HepG2 (cell line): ENCODE results near the gene GNB1. TPM values are rescaled to one million over a fixed set of nuclear protein-coding genes. Genes with fewer than 3 reads are reported as not detected.
A peak's percentile ranks its signal among the peaks of the same experiment; 100 is the strongest.

ENCODE experiments used
- DNMT1 ChIP-seq: sonication (generic); formaldehyde crosslinking; IDR thresholded peaks from 2 replicates; pipeline ENCODE4 v1.5.1; 2020; ENCODE audit warnings: mild to moderate bottlenecking, missing genetic modification reagents
- DRAP1 ChIP-seq: IDR thresholded peaks from 2 replicates; pipeline ENCODE4 v1.6.1; 2016; ENCODE audit warnings: missing genetic modification reagents, missing compliant biosample characterization
- ELF4 ChIP-seq: sonication (generic); formaldehyde crosslinking; IDR thresholded peaks from 2 replicates; pipeline ENCODE4 v1.5.0; 2020; ENCODE audit warnings: missing genetic modification reagents, mild to moderate bottlenecking, moderate library complexity, borderline replicate concordance
- ETV5 ChIP-seq: IDR thresholded peaks from 2 replicates; pipeline ENCODE4 v1.6.1; 2018; ENCODE audit warnings: missing biosample characterization, missing genetic modification reagents, inconsistent platforms, borderline replicate concordance
- FOXP1 ChIP-seq, 2 experiments: fragments of 450-650 bp in 1 of 2; IDR thresholded peaks; 2 replicates each; pipeline ENCODE4 v1.6.1; 2017 to 2018; ENCODE audit warnings: antibody characterized with exemption in 1 of 2
- GABPB1 ChIP-seq: IDR thresholded peaks from 2 replicates; pipeline ENCODE4 v1.6.1; 2016; ENCODE audit warnings: mild to moderate bottlenecking, missing genetic modification reagents, moderate library complexity, missing compliant biosample characterization
- HINFP ChIP-seq: sonication (generic); formaldehyde crosslinking; IDR thresholded peaks from 2 replicates; pipeline ENCODE4 v1.4.0; 2020; ENCODE audit warnings: low read depth, mild to moderate bottlenecking, missing genetic modification reagents
- IKZF4 ChIP-seq: sonication (generic); formaldehyde crosslinking; IDR thresholded peaks from 2 replicates; pipeline ENCODE4 v1.5.1; 2020; ENCODE audit warnings: borderline replicate concordance, mild to moderate bottlenecking, low read depth, missing genetic modification reagents; ENCODE audit errors: not compliant biosample characterization
- MAFF ChIP-seq: IDR thresholded peaks from 2 replicates; pipeline ENCODE4 v1.6.1; 2011; ENCODE audit warnings: low read depth, low read length, improper control_type of control experiment
- MTA3 ChIP-seq: sonication (generic); formaldehyde crosslinking; IDR thresholded peaks from 2 replicates; pipeline ENCODE4 v1.4.0; 2020; ENCODE audit warnings: missing genetic modification reagents
- PAX8 ChIP-seq: sonication (generic); formaldehyde crosslinking; IDR thresholded peaks from 2 replicates; pipeline ENCODE4 v1.8.0; 2022; ENCODE audit warnings: mild to moderate bottlenecking, missing genetic modification reagents, borderline replicate concordance
- TBX3 ChIP-seq: fragments of 450-650 bp; IDR thresholded peaks from 2 replicates; pipeline ENCODE4 v1.6.1; 2017; ENCODE audit warnings: antibody characterized with exemption, mild to moderate bottlenecking, inconsistent platforms, borderline replicate concordance
- TCF7 ChIP-seq: sonication (generic); IDR thresholded peaks from 2 replicates; pipeline ENCODE4 v1.6.1; 2016; ENCODE audit warnings: antibody characterized with exemption, low read depth
- ZBTB2 ChIP-seq: sonication (generic); formaldehyde crosslinking; IDR thresholded peaks from 2 replicates; pipeline ENCODE4 v1.8.0; 2022; ENCODE audit warnings: low read depth, missing genetic modification reagents
- ZNF292 ChIP-seq: sonication (generic); formaldehyde crosslinking; IDR thresholded peaks from 2 replicates; pipeline ENCODE4 v1.8.1; 2022; ENCODE audit warnings: mild to moderate bottlenecking, low read depth, missing genetic modification reagents, borderline replicate concordance
- ZNF576 ChIP-seq: sonication (generic); formaldehyde crosslinking; IDR thresholded peaks from 2 replicates; pipeline ENCODE4 v1.4.0; 2020; ENCODE audit warnings: mild to moderate bottlenecking, missing genetic modification reagents
- ZNF589 ChIP-seq: sonication (generic); formaldehyde crosslinking; conservative IDR thresholded peaks from 2 replicates; pipeline ENCODE4 v1.8.0; 2022; ENCODE audit warnings: mild to moderate bottlenecking, moderate library complexity, missing genetic modification reagents
- ZSCAN21 ChIP-seq: sonication (generic); formaldehyde crosslinking; IDR thresholded peaks from 2 replicates; pipeline ENCODE4 v1.8.0; 2022; ENCODE audit warnings: mild to moderate bottlenecking, missing genetic modification reagents, moderate library complexity, borderline replicate concordance
- ZZZ3 ChIP-seq: sonication (generic); formaldehyde crosslinking; IDR thresholded peaks from 2 replicates; pipeline ENCODE4 v1.4.0; 2020; ENCODE audit warnings: missing genetic modification reagents, mild to moderate bottlenecking, borderline replicate concordance
- polyA plus RNA-seq, 8 experiments: library from polyadenylated mRNA; depleted of rRNA in 3 of 8; stranded (reverse) in 7 of 8; unstranded in 1 of 8; fragments of >200 nt; fragmentation: Illumina TruSeq in 4 of 8; extraction: Trizol in 4 of 8; gene quantifications; 2 replicates each; pipeline versions ENCODE4 v1.2.1 to v1.2.3, GENCODE V29; 2011 to 2016; ENCODE audit warnings: low read depth in 4 of 8, missing spikeins in 1 of 8, mixed read lengths in 1 of 8; ENCODE audit not compliant: insufficient read depth in 1 of 8
- total RNA-seq, 5 experiments: library from RNA; depleted of rRNA; stranded (reverse); fragments of >200 nt; fragmentation: Illumina TruSeq; extraction: Trizol; gene quantifications; 2 replicates each; pipeline ENCODE4 v1.2.3, GENCODE V29; 2016; ENCODE audit warnings: low read depth in 1 of 5

GNB1 gene
- total and polyA plus RNA-seq, 2 of the 13 experiments (the other 11 are each of a cell fraction or from before 2014, with no cell fraction given): 66.2 to 327 TPM

GRCh38 chr1:1906185-1907097, 15.6 kb upstream of the GNB1 start (continued):
- no peak for TF ChIP-seq ZNF589 (CRISPR knock-in tag)
- no peak for TF ChIP-seq MAFF
- TF ChIP-seq ZZZ3 (CRISPR knock-in tag): no peak
- 0 out of 2 replicates have a peak, but pooled peaks have one; percentile 22 for TF ChIP-seq DRAP1 (CRISPR knock-in tag)
- no peak for TF ChIP-seq TBX3
- no peak for TF ChIP-seq MTA3 (CRISPR knock-in tag)
- no peak for TF ChIP-seq ZNF576 (CRISPR knock-in tag)
- no peak for TF ChIP-seq TCF7
- TF ChIP-seq IKZF4 (CRISPR knock-in tag): no peak
- no peak for TF ChIP-seq ELF4 (CRISPR knock-in tag)
- no peak for TF ChIP-seq ZNF292 (CRISPR knock-in tag)
- TF ChIP-seq FOXP1 (IDR thresholded peaks at IDR 0.05): no peak
- no peak for TF ChIP-seq FOXP1 (CRISPR knock-in tag; IDR thresholded peaks at IDR 0.05)
- no peak for TF ChIP-seq DNMT1 (CRISPR knock-in tag)
- peak; percentile 50; the same call in 1 of the 2 replicates for TF ChIP-seq GABPB1 (CRISPR knock-in tag)
- TF ChIP-seq ZBTB2 (CRISPR knock-in tag): no peak
- TF ChIP-seq PAX8 (CRISPR knock-in tag): no peak
- TF ChIP-seq HINFP (CRISPR knock-in tag): no peak
- peak; percentile 85; the same call in 1 of the 2 replicates for TF ChIP-seq ZSCAN21 (CRISPR knock-in tag)
- TF ChIP-seq ETV5 (CRISPR knock-in tag): peak; percentile 34; the same call in 1 of the 2 replicates
